Adrenal gland (tissue), 12 donors: ENCODE results near the gene ARIH1. TPM values are rescaled to one million over a fixed set of nuclear protein-coding genes. Genes with fewer than 3 reads are reported as not detected.

Experiments used
- DNase-seq, 7 donors: peaks; one replicate each; pipeline ENCODE4 v3.0.0-alpha.2; 2019 to 2020
- H3K27ac ChIP-seq, 5 donors: fragments of 200-600 bp; sonication (generic) in 4 of 5; 1 replicate in 3 of 5; 2 replicates in 2 of 5; pipeline versions ENCODE4 v1.5.1 to v1.8.0; 2016 to 2020; ENCODE audit warnings: mild to moderate bottlenecking in 1 of 5
- H3K27me3 ChIP-seq: fragments of 200-600 bp; 2 replicates; pipeline ENCODE4 v1.8.0; 2021
- H3K36me3 ChIP-seq, 2 donors: fragments of 200-600 bp; replicated peaks in 1 of 2; 1 replicate in 1 of 2; 2 replicates in 1 of 2; pipeline versions ENCODE4 v1.5.1 to v1.8.0; 2018 to 2022
- H3K4me1 ChIP-seq, 2 donors: fragments of 200-600 bp; replicated peaks in 1 of 2; 1 replicate in 1 of 2; 2 replicates in 1 of 2; pipeline versions ENCODE4 v1.5.1 to v1.8.0; 2018 to 2021
- H3K4me3 ChIP-seq, 4 donors: fragments of 200-600 bp; sonication (generic) in 3 of 4; one replicate each; pipeline ENCODE4 v1.5.1; 2016 to 2018
- H3K9me3 ChIP-seq, 3 donors: fragments of 200-600 bp; sonication (generic) in 1 of 3; replicated peaks in 1 of 3; 1 replicate in 2 of 3; 2 replicates in 1 of 3; pipeline versions ENCODE4 v1.5.1 to v1.8.0; 2016 to 2021
- POLR2A ChIP-seq, 2 donors: fragments of 450-650 bp; IDR thresholded peaks; one replicate each; pipeline ENCODE4 v1.6.1; 2017; ENCODE audit warnings: antibody characterized with exemption in 2 of 2, mild to moderate bottlenecking in 2 of 2, moderate library complexity in 1 of 2
- WGBS, 4 donors: extraction: QIAGEN DNeasy Blood & Tissue Kit in 2 of 4; methylation state at CpG; one replicate each; pipeline versions ENCODE4 v1.1.5 to v1.1.7; 2013 to 2017; 5-methylcytosine and 5-hydroxymethylcytosine counted together
- intact Hi-C, 2 donors: fragments of 100-400 bp; cut with DNase I; formaldehyde crosslinking; loops; one replicate each; pipeline versions ENCODE4 v1.14.1 to v1.15.0; 2022 to 2023
- polyA plus RNA-seq, 3 donors: library from polyadenylated mRNA; stranded (reverse); fragments of 200-250 nt in 2 of 3; fragments of 350-450 nt in 1 of 3; fragmentation: Illumina TruSeq in 1 of 3; extraction: RNeasy Lipid Tissue Mini Kit (QIAGEN cat#74804) in 1 of 3; gene quantifications; one replicate each; pipeline ENCODE4 v1.2.3, GENCODE V29; 2013 to 2014
- total RNA-seq, 9 donors: library from RNA; depleted of rRNA in 4 of 9; stranded (reverse); fragments of >200 nt in 4 of 9; fragments of 120-200 nt in 1 of 9; fragmentation: NEBNext Ultra II Directional in 1 of 9; extraction: Animal tissue kit (Norgen Biotek cat#: 25700) in 1 of 9; gene quantifications; one replicate each; pipeline versions ENCODE4 v1.1.0 to v1.2.4, GENCODE V29; 2013 to 2023
- TF ChIP-seq, protein P1 (sequence below), 6 experiments: fragments of 450-650 bp in 4 of 6; fragments of 200-600 bp in 2 of 6; sonication (generic) in 1 of 6; IDR thresholded peaks; 1 replicate in 5 of 6; 2 replicates in 1 of 6; pipeline versions ENCODE4 v1.5.1 to v1.8.0; 2016 to 2021; ENCODE audit warnings: antibody characterized with exemption in 6 of 6, mild to moderate bottlenecking in 2 of 6, moderate library complexity in 1 of 6
- donor health status: healthy with polysubstance abuse.
- donor health status: Bipolar disorder and iron deficiency.
- donor health status: DM: yes; HTN: yes; CAD: no.
- donor health status: DM: no; HTN: no; CAD: no.
- donor health status: DM: no; HTN: no; CAD: no.
- donor health status: DM: yes; HTN: yes; CAD: no.

Gene ARIH1
- total and polyA plus RNA-seq, 12 donors: 18.3 to 159 (median 58.8) TPM

GRCh38 chr15:72562878-72563277, 88.7 kb downstream of the ARIH1 start:
- no peak overlapping the region for H3K27ac ChIP-seq
- DNase-seq: no peak
- WGBS, 4 donors: 91 to 96% (median 94%) methylated on average over 2 of the region's 2 CpGs
- no peak for TF ChIP-seq POLR2A (IDR thresholded peaks at IDR 0.05)
- peaks cover 0 to 16% of the 10 kb centered on the region in 2 donors for H3K4me1 ChIP-seq
- H3K27me3 ChIP-seq: no peaks in the 10 kb centered on the region
- H3K36me3 ChIP-seq: peaks cover 0 to 8% of the 10 kb centered on the region in 2 donors
- no peaks in the 10 kb centered on the region for H3K9me3 ChIP-seq
- intact Hi-C loops: no loop called here
- H3K4me3 ChIP-seq: no peak overlapping the region

DNA sequence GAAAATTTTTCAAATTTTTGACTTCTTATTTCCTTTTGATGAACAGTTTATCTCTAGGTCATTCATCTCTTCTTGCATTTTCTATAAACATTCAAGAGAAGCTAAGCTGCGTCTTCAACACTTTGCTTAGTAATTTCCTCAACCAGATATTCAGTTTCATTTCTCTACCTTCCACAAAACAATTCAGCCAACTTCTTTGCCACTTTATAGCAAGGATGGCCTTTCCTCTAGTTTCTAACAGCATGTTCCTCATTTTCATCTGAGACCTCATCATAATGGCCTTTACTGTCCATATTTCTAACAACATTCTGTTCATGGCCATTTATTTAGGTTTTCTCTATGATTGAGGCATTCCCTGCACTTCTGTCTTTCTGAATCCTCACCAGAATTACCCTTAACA, 90.0 kb downstream of the ARIH1 start:
- Histone ChIP-seq H3K27me3 (no peaks in the 10 kb centered on the region), H3K27ac (no peak overlapping the region), H3K4me3 (no peak overlapping the region), H3K36me3 (peaks cover 0 to 4% of the 10 kb centered on the region in 2 donors), H3K9me3 (no peaks in the 10 kb centered on the region), H3K4me1 (peaks cover 0 to 16% of the 10 kb centered on the region in 2 donors)
- TF ChIP-seq POLR2A (IDR thresholded peaks at IDR 0.05): no peak
- TF ChIP-seq, protein P1, sequence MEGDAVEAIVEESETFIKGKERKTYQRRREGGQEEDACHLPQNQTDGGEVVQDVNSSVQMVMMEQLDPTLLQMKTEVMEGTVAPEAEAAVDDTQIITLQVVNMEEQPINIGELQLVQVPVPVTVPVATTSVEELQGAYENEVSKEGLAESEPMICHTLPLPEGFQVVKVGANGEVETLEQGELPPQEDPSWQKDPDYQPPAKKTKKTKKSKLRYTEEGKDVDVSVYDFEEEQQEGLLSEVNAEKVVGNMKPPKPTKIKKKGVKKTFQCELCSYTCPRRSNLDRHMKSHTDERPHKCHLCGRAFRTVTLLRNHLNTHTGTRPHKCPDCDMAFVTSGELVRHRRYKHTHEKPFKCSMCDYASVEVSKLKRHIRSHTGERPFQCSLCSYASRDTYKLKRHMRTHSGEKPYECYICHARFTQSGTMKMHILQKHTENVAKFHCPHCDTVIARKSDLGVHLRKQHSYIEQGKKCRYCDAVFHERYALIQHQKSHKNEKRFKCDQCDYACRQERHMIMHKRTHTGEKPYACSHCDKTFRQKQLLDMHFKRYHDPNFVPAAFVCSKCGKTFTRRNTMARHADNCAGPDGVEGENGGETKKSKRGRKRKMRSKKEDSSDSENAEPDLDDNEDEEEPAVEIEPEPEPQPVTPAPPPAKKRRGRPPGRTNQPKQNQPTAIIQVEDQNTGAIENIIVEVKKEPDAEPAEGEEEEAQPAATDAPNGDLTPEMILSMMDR (IDR thresholded peaks at IDR 0.05): no peak
- DNase-seq: no peak
- intact Hi-C loops: no loop called here
- 73 to 81% (median 78%) methylated on average over 1 of the region's 1 CpG for WGBS, 4 donors

DNA sequence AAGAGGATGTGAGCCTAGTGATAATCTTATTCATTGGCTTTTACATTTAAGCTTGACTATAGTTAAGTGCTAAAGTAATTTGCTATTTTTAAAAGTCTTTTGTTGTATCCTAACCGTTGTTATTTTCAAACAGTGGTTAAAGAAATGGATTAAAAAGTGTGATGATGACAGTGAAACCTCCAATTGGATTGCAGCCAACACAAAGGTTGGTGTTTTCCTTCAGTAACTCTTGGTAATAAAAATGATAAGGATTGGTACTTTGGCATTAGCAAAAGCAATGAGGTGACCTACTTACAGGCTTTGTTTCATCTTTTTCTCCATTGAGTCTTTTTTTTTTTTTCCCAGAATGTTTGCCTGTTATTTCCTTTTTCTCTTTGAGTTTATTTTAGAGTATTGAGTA, 92.8 kb downstream of the ARIH1 start:
- WGBS, 4 donors: 25 to 40% (median 35%) methylated on average over 1 of the region's 1 CpG
- no peaks in the 10 kb centered on the region for H3K27me3 ChIP-seq
- H3K4me3 ChIP-seq: no peak overlapping the region
- no peaks in the 10 kb centered on the region for H3K9me3 ChIP-seq
- H3K36me3 ChIP-seq: peaks cover 0 to 4% of the 10 kb centered on the region in 2 donors
- H3K4me1 ChIP-seq: peaks cover 0 to 12% of the 10 kb centered on the region in 2 donors
- intact Hi-C loops: no loop called here
- TF ChIP-seq, protein P1 (IDR thresholded peaks at IDR 0.05): no peak
- TF ChIP-seq POLR2A (IDR thresholded peaks at IDR 0.05): no peak
- H3K27ac ChIP-seq: peak overlapping the region in 1 of 5 donors; percentile 25
- DNase-seq: peak in 4 of 7 donors; percentile 16 to 47 (median 26)

- WGBS, 4 donors: 95 to 100% (median 99%) methylated on average over 1 of the region's 1 CpG
- Histone ChIP-seq H3K27me3 (no peaks in the 10 kb centered on the region), H3K27ac (no peak overlapping the region), H3K4me1 (peaks cover 0 to 10% of the 10 kb centered on the region in 2 donors), H3K36me3 (peaks cover 0 to 9% of the 10 kb centered on the region in 2 donors), H3K9me3 (no peaks in the 10 kb centered on the region), H3K4me3 (no peak overlapping the region)
- intact Hi-C loops: loop anchor here in 1 of 2 donors (10.0 kb wide), 1 partner anchor 85 kb away; no protein-coding TSS in a partner anchor
- DNase-seq: no peak
- TF ChIP-seq, protein P1 (IDR thresholded peaks at IDR 0.05): no peak
- TF ChIP-seq POLR2A (IDR thresholded peaks at IDR 0.05): no peak
These were observed 95.9 kb downstream of the ARIH1 start for GRCh38 chr15:72570059-72570458.

DNA sequence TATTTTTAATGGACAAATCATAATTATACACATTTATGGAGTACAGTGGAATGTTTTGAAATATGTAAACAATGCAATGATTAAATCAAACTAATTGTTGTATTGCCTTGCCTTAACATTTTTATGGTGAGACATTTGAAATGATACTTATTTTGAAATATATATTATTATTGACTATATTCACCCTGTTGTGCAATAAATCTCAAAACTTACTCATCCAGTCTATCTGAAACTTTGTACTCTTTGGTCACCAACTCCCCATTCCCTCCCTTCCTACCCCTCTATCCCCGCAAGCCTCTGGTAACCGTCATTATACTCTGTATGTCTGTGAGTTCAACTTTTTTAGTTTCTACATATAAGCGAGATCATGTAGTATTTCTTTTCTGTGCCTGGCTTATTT, 105.7 kb downstream of the ARIH1 start:
- Histone ChIP-seq H3K9me3 (peaks cover 0 to 3% (median 0%) of the 10 kb centered on the region in 3 donors), H3K27ac (no peak overlapping the region), H3K27me3 (no peaks in the 10 kb centered on the region), H3K4me3 (no peak overlapping the region), H3K4me1 (peaks cover 0 to 10% of the 10 kb centered on the region in 2 donors), H3K36me3 (peaks cover 0 to 53% of the 10 kb centered on the region in 2 donors)
- TF ChIP-seq POLR2A (IDR thresholded peaks at IDR 0.05): no peak
- TF ChIP-seq, protein P1 (IDR thresholded peaks at IDR 0.05): no peak
- no peak for DNase-seq
- intact Hi-C loops: loop anchor here in 1 of 2 donors (10.0 kb wide), 1 partner anchor 95 kb away; no protein-coding TSS in a partner anchor
- WGBS, 4 donors: 97 to 100% (median 99%) methylated on average over 3 of the region's 3 CpGs
